ENCODE data around the gene WASF3.
A peak's percentile ranks its signal among the peaks of the same experiment; 100 is the strongest.

WASF3 gene

GRCh38 chr13:26706381-26706780 is 148.9 kb downstream of the WASF3 start:
- no peak overlapping the region for H3K4me3 ChIP-seq (ENCODE audit: low read length)
- no peak overlapping the region for H3K27ac ChIP-seq (ENCODE audit: low read length)
- H3K27me3 ChIP-seq (ENCODE audit: low read depth, low read length) = peaks cover 14% of the 10 kb centered on the region
- TF ChIP-seq CTCF (IDR thresholded peaks at IDR 0.05; ENCODE audit: low read depth, low read length) (no peak), EZH2phosphoT487 (IDR thresholded peaks at IDR 0.05; ENCODE audit: low read depth) (no peak)
- H3K36me3 ChIP-seq (replicated peaks; ENCODE audit: low read depth, low read length) = no peaks in the 10 kb centered on the region
- no peak overlapping the region for H2AFZ ChIP-seq (ENCODE audit: low read depth, low read length)
- H3K4me1 ChIP-seq (ENCODE audit: low read length) = no peaks in the 10 kb centered on the region
- no peaks in the 10 kb centered on the region for H4K20me1 ChIP-seq (ENCODE audit: insufficient read depth, low read length)
- no peaks in the 10 kb centered on the region for H3K9me3 ChIP-seq (ENCODE audit: insufficient read depth, low read length)
- H3K4me2 ChIP-seq (ENCODE audit: low read length) = no peak overlapping the region
- H3K79me2 ChIP-seq (ENCODE audit: low read length) = no peaks in the 10 kb centered on the region
- no peak overlapping the region for H3K9ac ChIP-seq (ENCODE audit: low read length)

- H3K27me3 ChIP-seq (ENCODE audit: low read depth, low read length) = peaks cover 13% of the 10 kb centered on the region
- no peak overlapping the region for H2AFZ ChIP-seq (ENCODE audit: low read depth, low read length)
- H3K27ac ChIP-seq (ENCODE audit: low read length) = no peak overlapping the region
- no peak overlapping the region for H3K4me2 ChIP-seq (ENCODE audit: low read length)
- no peaks in the 10 kb centered on the region for H3K9me3 ChIP-seq (ENCODE audit: insufficient read depth, low read length)
- H3K79me2 ChIP-seq (ENCODE audit: low read length) = no peaks in the 10 kb centered on the region
- no peak overlapping the region for H3K9ac ChIP-seq (ENCODE audit: low read length)
- H3K4me3 ChIP-seq (ENCODE audit: low read length) = no peak overlapping the region
- no peaks in the 10 kb centered on the region for H3K4me1 ChIP-seq (ENCODE audit: low read length)
- no peaks in the 10 kb centered on the region for H4K20me1 ChIP-seq (ENCODE audit: insufficient read depth, low read length)
- no peak for TF ChIP-seq EZH2phosphoT487 (IDR thresholded peaks at IDR 0.05; ENCODE audit: low read depth)
- TF ChIP-seq CTCF (IDR thresholded peaks at IDR 0.05; ENCODE audit: low read depth, low read length) = peak; percentile 83
- no peaks in the 10 kb centered on the region for H3K36me3 ChIP-seq (replicated peaks; ENCODE audit: low read depth, low read length)
Observed at GRCh38 chr13:26707122-26708006, 149.9 kb downstream of the WASF3 start.

GRCh38 chr13:26708007-26708297 is 150.5 kb downstream of the WASF3 start:
- Histone ChIP-seq H3K9me3 (ENCODE audit: insufficient read depth, low read length) (no peaks in the 10 kb centered on the region), H4K20me1 (ENCODE audit: insufficient read depth, low read length) (no peaks in the 10 kb centered on the region), H2AFZ (ENCODE audit: low read depth, low read length) (no peak overlapping the region), H3K4me3 (ENCODE audit: low read length) (no peak overlapping the region), H3K27ac (ENCODE audit: low read length) (no peak overlapping the region), H3K36me3 (replicated peaks; ENCODE audit: low read depth, low read length) (no peaks in the 10 kb centered on the region), H3K79me2 (ENCODE audit: low read length) (no peaks in the 10 kb centered on the region), H3K4me1 (ENCODE audit: low read length) (no peaks in the 10 kb centered on the region), H3K27me3 (ENCODE audit: low read depth, low read length) (peaks cover 7% of the 10 kb centered on the region), H3K9ac (ENCODE audit: low read length) (no peak overlapping the region), H3K4me2 (ENCODE audit: low read length) (no peak overlapping the region)
- no peak for TF ChIP-seq EZH2phosphoT487 (IDR thresholded peaks at IDR 0.05; ENCODE audit: low read depth)

GRCh38 chr13:26709461-26709860 is 152.0 kb downstream of the WASF3 start:
- Histone ChIP-seq H3K4me1 (ENCODE audit: low read length) (no peaks in the 10 kb centered on the region), H3K36me3 (replicated peaks; ENCODE audit: low read depth, low read length) (no peaks in the 10 kb centered on the region), H3K9me3 (ENCODE audit: insufficient read depth, low read length) (no peaks in the 10 kb centered on the region), H2AFZ (ENCODE audit: low read depth, low read length) (no peak overlapping the region), H3K27me3 (ENCODE audit: low read depth, low read length) (0 out of 2 replicates have a peak, but pooled peaks cover 3% of the 10 kb centered on the region), H3K4me2 (ENCODE audit: low read length) (no peak overlapping the region), H4K20me1 (ENCODE audit: insufficient read depth, low read length) (no peaks in the 10 kb centered on the region), H3K4me3 (ENCODE audit: low read length) (no peak overlapping the region), H3K27ac (ENCODE audit: low read length) (no peak overlapping the region), H3K9ac (ENCODE audit: low read length) (no peak overlapping the region), H3K79me2 (ENCODE audit: low read length) (no peaks in the 10 kb centered on the region)
- TF ChIP-seq EZH2phosphoT487 (IDR thresholded peaks at IDR 0.05; ENCODE audit: low read depth) (no peak), CTCF (IDR thresholded peaks at IDR 0.05; ENCODE audit: low read depth, low read length) (no peak)
